ENCODE data around the gene MTA1. TPM values are rescaled to one million over a fixed set of nuclear protein-coding genes. Genes with fewer than 3 reads are reported as not detected.

The MTA1 gene
- total and polyA plus RNA-seq, 2 experiments from 2014 or later: 110 to 208 TPM

- Histone ChIP-seq H3K9me3 (ENCODE audit: low read depth) (no peaks in the 10 kb centered on the region), H3K27ac (no peak overlapping the region), H3K27me3 (no peaks in the 10 kb centered on the region), H3K36me3 (no peaks in the 10 kb centered on the region), H3K4me1 (ENCODE audit: low read depth) (no peaks in the 10 kb centered on the region), H3K4me3 (no peak overlapping the region)
- no peak for TF ChIP-seq CTCF (IDR thresholded peaks at IDR 0.05; ENCODE audit: low read depth, low read length)
- no peak for DNase-seq (ENCODE audit: low read depth in 1 of 2, low spot score in 1 of 2)
Observed at GRCh38 chr14:105439179-105439578, 19.6 kb downstream of the MTA1 start.

- DNase-seq (ENCODE audit: low read depth in 1 of 2, low spot score in 1 of 2): no peak
- H3K27me3 ChIP-seq: no peaks in the 10 kb centered on the region
- H3K4me3 ChIP-seq: no peak overlapping the region
- TF ChIP-seq CTCF (IDR thresholded peaks at IDR 0.05; ENCODE audit: low read depth, low read length): no peak
- H3K9me3 ChIP-seq (ENCODE audit: low read depth): no peaks in the 10 kb centered on the region
- peak overlapping the region; percentile 19 for H3K27ac ChIP-seq
- H3K36me3 ChIP-seq: no peaks in the 10 kb centered on the region
- H3K4me1 ChIP-seq (ENCODE audit: low read depth): no peaks in the 10 kb centered on the region
Observed at GRCh38 chr14:105439710-105440553, 20.3 kb downstream of the MTA1 start.

- H3K27me3 ChIP-seq: no peaks in the 10 kb centered on the region
- H3K4me1 ChIP-seq (ENCODE audit: low read depth): no peaks in the 10 kb centered on the region
- H3K4me3 ChIP-seq: no peak overlapping the region
- TF ChIP-seq CTCF (IDR thresholded peaks at IDR 0.05; ENCODE audit: low read depth, low read length): no peak
- no peaks in the 10 kb centered on the region for H3K36me3 ChIP-seq
- no peaks in the 10 kb centered on the region for H3K9me3 ChIP-seq (ENCODE audit: low read depth)
- peak overlapping the region; percentile 19 for H3K27ac ChIP-seq
- DNase-seq (ENCODE audit: low read depth in 1 of 2, low spot score in 1 of 2): no peak
Observed at GRCh38 chr14:105440554-105440900, 20.9 kb downstream of the MTA1 start.

- Histone ChIP-seq H3K27ac (peak overlapping the region; percentile 19), H3K4me1 (ENCODE audit: low read depth) (no peaks in the 10 kb centered on the region), H3K36me3 (no peaks in the 10 kb centered on the region), H3K9me3 (ENCODE audit: low read depth) (no peaks in the 10 kb centered on the region), H3K27me3 (no peaks in the 10 kb centered on the region), H3K4me3 (no peak overlapping the region)
- no peak for TF ChIP-seq CTCF (IDR thresholded peaks at IDR 0.05; ENCODE audit: low read depth, low read length)
- DNase-seq (ENCODE audit: low read depth in 1 of 2, low spot score in 1 of 2): no peak
Observed at GRCh38 chr14:105440992-105441391, 21.4 kb downstream of the MTA1 start.

- peaks cover 8% of the 10 kb centered on the region for H3K4me1 ChIP-seq (ENCODE audit: low read depth)
- no peak overlapping the region for H3K27ac ChIP-seq
- H3K4me3 ChIP-seq: no peak overlapping the region
- H3K27me3 ChIP-seq: no peaks in the 10 kb centered on the region
- no peaks in the 10 kb centered on the region for H3K36me3 ChIP-seq
- no peak for DNase-seq (ENCODE audit: low read depth in 1 of 2, low spot score in 1 of 2)
- no peak for TF ChIP-seq CTCF (IDR thresholded peaks at IDR 0.05; ENCODE audit: low read depth, low read length)
- H3K9me3 ChIP-seq (ENCODE audit: low read depth): no peaks in the 10 kb centered on the region
Observed at GRCh38 chr14:105442125-105442524, 22.5 kb downstream of the MTA1 start.

All from cardiac muscle cell (in vitro differentiated cells and primary cell).